ENCODE measurements around the gene MRPL4.

Gene MRPL4

GRCh38 chr19:10290357-10290875 is 38.4 kb downstream of the MRPL4 start:
- peak; percentile 33 to 46 for DNase-seq

GRCh38 chr19:10290876-10291553 is 39.0 kb downstream of the MRPL4 start:
- DNase-seq = peak; percentile 43 to 57

- no peak for DNase-seq
Observed at GRCh38 chr19:10291554-10292205, 39.7 kb downstream of the MRPL4 start.

- peak; percentile 35 to 41 for DNase-seq
Observed at GRCh38 chr19:10292206-10292788, 40.3 kb downstream of the MRPL4 start.

GRCh38 chr19:10292789-10293636 is 41.0 kb downstream of the MRPL4 start:
- DNase-seq = no peak

GRCh38 chr19:10293637-10294367 is 41.8 kb downstream of the MRPL4 start:
- DNase-seq = no peak

- no peak for DNase-seq
Observed at GRCh38 chr19:10294368-10294697, 42.3 kb downstream of the MRPL4 start.

- no peak for DNase-seq
Observed at GRCh38 chr19:10295305-10295846, 43.4 kb downstream of the MRPL4 start.

GRCh38 chr19:10295847-10296591 is 44.0 kb downstream of the MRPL4 start:
- DNase-seq = no peak

- DNase-seq = peak; percentile 70 to 74
Observed at GRCh38 chr19:10299545-10300458, 47.8 kb downstream of the MRPL4 start.

GRCh38 chr19:10305139-10305806 is 53.3 kb downstream of the MRPL4 start:
- DNase-seq = peak; percentile 80 to 83

GRCh38 chr19:10306327-10306726 is 54.3 kb downstream of the MRPL4 start:
- DNase-seq = no peak

GRCh38 chr19:10309423-10309822 is 57.4 kb downstream of the MRPL4 start, which contains the start of gene ZGLP1:
Gene ZGLP1, minus strand, starts transcription at chr19:10309815.
- DNase-seq = no peak

Measured in Kasumi-1 (cell line).